GM23338 (cell line): Measurements from ENCODE around the gene FAM98C. TPM values are rescaled to one million over a fixed set of nuclear protein-coding genes. Genes with fewer than 3 reads are reported as not detected.

Experiments
- ATAC-seq: fragments of 200-7000 bp; cut with Tn5 transposase; 3 replicates; pipeline ENCODE4 v1.9.1; 2020
- DNase-seq: peaks from one replicate; pipeline ENCODE4 v3.0.0-alpha.2; 2015; ENCODE audit warnings: low spot score
- H2AFZ ChIP-seq: fragments of 200-600 bp; sonication (generic); 2 replicates; pipeline ENCODE4 v1.8.0; 2016; ENCODE audit warnings: antibody characterized with exemption, mild to moderate bottlenecking, moderate library complexity
- H3F3A ChIP-seq: fragments of 200-600 bp; sonication (generic); replicated peaks from 2 replicates; pipeline ENCODE4 v1.8.0; 2017; ENCODE audit warnings: antibody characterized with exemption, mixed run types, low read depth
- H3K27ac ChIP-seq: fragments of 200-600 bp; sonication (generic); 2 replicates; pipeline ENCODE4 v1.6.1; 2016; ENCODE audit warnings: low read depth
- H3K27me3 ChIP-seq: fragments of 200-600 bp; sonication (generic); 2 replicates; pipeline ENCODE4 v1.8.0; 2016; ENCODE audit warnings: mild to moderate bottlenecking, mixed run types, moderate library complexity; ENCODE audit not compliant: insufficient read depth
- H3K36me3 ChIP-seq: fragments of 200-600 bp; sonication (generic); 2 replicates; pipeline ENCODE4 v1.8.0; 2016; ENCODE audit warnings: mild to moderate bottlenecking; ENCODE audit not compliant: insufficient read depth
- H3K4me1 ChIP-seq: fragments of 200-600 bp; sonication (generic); 2 replicates; pipeline ENCODE4 v1.8.0; 2016; ENCODE audit warnings: mild to moderate bottlenecking, moderate library complexity; ENCODE audit not compliant: insufficient read depth
- H3K4me2 ChIP-seq: fragments of 200-600 bp; sonication (generic); 2 replicates; pipeline ENCODE4 v1.7.1; 2017; ENCODE audit warnings: mixed run types
- H3K4me3 ChIP-seq: fragments of 200-600 bp; sonication (generic); 2 replicates; pipeline ENCODE4 v1.6.1; 2016; ENCODE audit warnings: mixed run types
- H3K79me2 ChIP-seq: fragments of 200-600 bp; sonication (generic); replicated peaks from 2 replicates; pipeline ENCODE4 v1.8.0; 2017; ENCODE audit warnings: mild to moderate bottlenecking; ENCODE audit not compliant: insufficient read depth
- H3K9me2 ChIP-seq: fragments of 200-600 bp; sonication (generic); 2 replicates; pipeline ENCODE4 v1.8.0; 2017; ENCODE audit not compliant: insufficient read depth
- H4K20me1 ChIP-seq: fragments of 200-600 bp; sonication (generic); replicated peaks from 2 replicates; pipeline ENCODE4 v1.8.0; 2017; ENCODE audit warnings: mild to moderate bottlenecking; ENCODE audit not compliant: insufficient read depth
- H3K27ac Mint-ChIP-seq: 2 replicates; pipeline ENCODE4 v1.8.0; 2020; ENCODE audit warnings: inconsistent platforms, mild to moderate bottlenecking, moderate library complexity, mixed read lengths
- H3K27me3 Mint-ChIP-seq: 3 replicates; pipeline ENCODE4 v1.8.0; 2022; ENCODE audit warnings: low read depth, mild to moderate bottlenecking, moderate library complexity, mixed read lengths, inconsistent platforms; ENCODE audit not compliant: insufficient read depth, poor library complexity
- H3K36me3 Mint-ChIP-seq: 3 replicates; pipeline ENCODE4 v1.8.0; 2021; ENCODE audit warnings: low read depth, mild to moderate bottlenecking, inconsistent platforms, moderate library complexity, mixed read lengths
- H3K4me1 Mint-ChIP-seq: 3 replicates; pipeline ENCODE4 v1.8.0; 2020; ENCODE audit warnings: mild to moderate bottlenecking, inconsistent platforms, mixed read lengths
- H3K4me3 Mint-ChIP-seq: 3 replicates; pipeline ENCODE4 v1.8.0; 2021; ENCODE audit warnings: moderate library complexity, mild to moderate bottlenecking, inconsistent platforms, mixed read lengths
- H3K9me3 Mint-ChIP-seq: 3 replicates; pipeline ENCODE4 v1.8.0; 2020; ENCODE audit warnings: moderate library complexity, mild to moderate bottlenecking, inconsistent platforms, mixed read lengths
- CREB1 ChIP-seq: fragments of 250-450 bp; sonication (Bioruptor Pico); IDR thresholded peaks from 2 replicates; pipeline ENCODE4 v1.5.0; 2020; ENCODE audit warnings: low read depth, mild to moderate bottlenecking, moderate library complexity
- CTCF ChIP-seq, 2 experiments: fragments of 200-600 bp in 1 of 2; sonication (generic) in 1 of 2; conservative IDR thresholded peaks; 2 replicates each; pipeline versions ENCODE4 v1.5.1 to v1.6.1; 2016 to 2017; ENCODE audit warnings: antibody characterized with exemption in 2 of 2, low read depth in 2 of 2, mild to moderate bottlenecking in 2 of 2, moderate library complexity in 1 of 2
- EZH2phosphoT487 ChIP-seq: fragments of 200-600 bp; sonication (generic); IDR thresholded peaks from one replicate; pipeline ENCODE4 v1.8.1; 2018; ENCODE audit warnings: antibody characterized with exemption; ENCODE audit not compliant: unreplicated experiment
- POLR2AphosphoS5 ChIP-seq: IDR thresholded peaks from 2 replicates; pipeline ENCODE4 v1.6.1; 2016; ENCODE audit warnings: antibody characterized with exemption, low read depth
- REST ChIP-seq: IDR thresholded peaks from one replicate; pipeline ENCODE4 v1.6.1; 2018; ENCODE audit warnings: antibody characterized with exemption; ENCODE audit not compliant: unreplicated experiment
- ZNF114 ChIP-seq: fragments of 250-450 bp; sonication (Bioruptor Pico); IDR thresholded peaks from 2 replicates; pipeline ENCODE4 v1.5.0; 2020; ENCODE audit warnings: mild to moderate bottlenecking, moderate library complexity
- ZNF462 ChIP-seq: fragments of 250-450 bp; sonication (Bioruptor Pico); IDR thresholded peaks from 2 replicates; pipeline ENCODE4 v1.5.0; 2020; ENCODE audit warnings: mild to moderate bottlenecking, moderate library complexity
- long read RNA-seq: library from polyadenylated mRNA; unstranded; transcript quantifications from one replicate; pipeline ENCODE4 v2.0.0, GENCODE V29; 2020; ENCODE audit not compliant: unreplicated experiment
- polyA plus RNA-seq: library from polyadenylated mRNA; unstranded; fragments of >200 nt; fragmentation: Nextera tagmentation; extraction: Ambion mirVana; gene quantifications from 2 replicates; pipeline ENCODE4 v1.2.1, GENCODE V29; 2016
- total RNA-seq: library from RNA; depleted of rRNA; stranded (reverse); fragments of >200 nt; shearing (Covaris generic); gene quantifications from 2 replicates; pipeline ENCODE4 v1.2.3, GENCODE V29; 2014; rRNA removed
- TF ChIP-seq, protein P1 (sequence below): IDR thresholded peaks from 2 replicates; pipeline ENCODE4 v1.6.1; 2016; ENCODE audit warnings: antibody characterized with exemption

The FAM98C gene
- 4.3 and 5.7 TPM in 2 replicates for total RNA-seq
- 7.6 and 8.0 TPM in 2 replicates for polyA plus RNA-seq
- long read RNA-seq, partial matches to known transcripts = 1 of 4 reads
- long read RNA-seq, other reads (novel, unspliced or antisense) = 2 of 4 reads

DNA sequence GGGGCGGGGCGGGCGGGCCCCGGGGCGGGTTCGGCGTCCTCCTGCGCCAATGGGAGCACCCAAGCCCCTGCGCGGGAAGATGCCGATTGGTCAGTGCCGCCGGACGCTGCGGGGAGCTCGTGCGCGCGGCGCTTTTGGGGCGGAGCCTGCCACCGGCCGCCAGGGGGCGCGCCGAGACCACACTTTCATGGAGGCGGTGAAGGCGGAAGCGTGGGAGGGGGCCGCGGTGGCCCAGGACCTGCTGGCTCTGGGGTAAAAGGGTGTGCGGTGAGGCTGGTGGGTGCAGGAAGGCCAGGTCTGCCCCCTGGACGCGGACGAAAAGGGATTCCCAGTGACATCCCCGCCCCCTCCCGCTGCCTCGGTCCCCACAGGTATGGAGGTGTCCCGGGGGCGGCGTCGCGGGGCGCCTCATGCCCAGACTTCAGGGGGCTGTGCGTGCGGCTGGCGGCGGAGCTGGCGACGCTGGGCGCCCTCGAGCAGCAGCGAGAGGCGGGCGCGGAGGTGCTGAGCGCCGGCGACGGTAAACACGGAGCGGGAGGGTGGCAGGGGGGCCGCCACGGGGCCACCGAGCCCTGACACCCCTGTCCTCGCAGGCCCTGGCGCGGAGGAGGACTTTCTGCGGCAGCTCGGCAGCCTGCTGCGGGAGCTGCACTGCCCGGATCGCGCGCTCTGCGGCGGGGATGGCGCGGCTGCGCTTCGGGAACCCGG, at the start of gene FAM98C:
FAM98C (plus strand) TSS at position 127 of the 708 bp plus-strand sequence; CDS start at position 188, 61 bp downstream.
- ATAC-seq (peak; percentile 91), DNase-seq (peak; percentile 98)
- no peak within 1 kb of the TSS for H3K27ac Mint-ChIP-seq
- Histone ChIP-seq H3K9me2 (no peaks in the 10 kb centered on the region), H3K27ac (no peak within 1 kb of the TSS), H3K27me3 (peaks cover 45% of the 10 kb centered on the region), H3K4me2 (peak within 1 kb of the TSS; percentile 91), H3F3A (no peaks in the 10 kb centered on the region), H3K4me3 (peak within 1 kb of the TSS; percentile 79), H3K4me1 (no peaks in the 10 kb centered on the region), H4K20me1 (no peaks in the 10 kb centered on the region; the same call in 1 of the 2 replicates), H3K79me2 (no peaks in the 10 kb centered on the region), H3K36me3 (no peaks in the 10 kb centered on the region), H2AFZ (peak within 1 kb of the TSS; percentile 91)
- H3K4me1 Mint-ChIP-seq = 0 out of 3 replicates have a peak, but pooled peaks cover 6% of the 10 kb centered on the region
- no peaks in the 10 kb centered on the region; the same call in 2 of the 3 replicates for H3K36me3 Mint-ChIP-seq
- no peaks in the 10 kb centered on the region; the same call in 2 of the 3 replicates for H3K9me3 Mint-ChIP-seq
- peaks cover 39% of the 10 kb centered on the region for H3K27me3 Mint-ChIP-seq
- H3K4me3 Mint-ChIP-seq = peak within 1 kb of the TSS; percentile 75
- no peak for TF ChIP-seq ZNF114 (CRISPR knock-in tag)
- no peak for TF ChIP-seq EZH2phosphoT487
- TF ChIP-seq, protein P1, sequence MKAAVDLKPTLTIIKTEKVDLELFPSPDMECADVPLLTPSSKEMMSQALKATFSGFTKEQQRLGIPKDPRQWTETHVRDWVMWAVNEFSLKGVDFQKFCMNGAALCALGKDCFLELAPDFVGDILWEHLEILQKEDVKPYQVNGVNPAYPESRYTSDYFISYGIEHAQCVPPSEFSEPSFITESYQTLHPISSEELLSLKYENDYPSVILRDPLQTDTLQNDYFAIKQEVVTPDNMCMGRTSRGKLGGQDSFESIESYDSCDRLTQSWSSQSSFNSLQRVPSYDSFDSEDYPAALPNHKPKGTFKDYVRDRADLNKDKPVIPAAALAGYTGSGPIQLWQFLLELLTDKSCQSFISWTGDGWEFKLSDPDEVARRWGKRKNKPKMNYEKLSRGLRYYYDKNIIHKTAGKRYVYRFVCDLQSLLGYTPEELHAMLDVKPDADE = no peak; the same call in 1 of the 2 replicates
- TF ChIP-seq ZNF462 (CRISPR knock-in tag) = no peak
- TF ChIP-seq POLR2AphosphoS5 = peak; percentile 41; the same call in 1 of the 2 replicates
- TF ChIP-seq CREB1 (CRISPR knock-in tag) = peak; percentile 82
- peak; percentile 74 to 93 for TF ChIP-seq CTCF (conservative IDR thresholded peaks at IDR 0.05; ENCODE audit: low read depth in 2 of 2)
- TF ChIP-seq REST = no peak
